Activated CD4-positive, alpha-beta memory T cell treated with anti-CD3 and anti-CD28 coated beads for 36 hours (primary cell): Measurements from ENCODE around the gene JMJD4. TPM values are rescaled to one million over a fixed set of nuclear protein-coding genes. Genes with fewer than 3 reads are reported as not detected.
"Not testable (repeated sequence)": the region's sequence is repeated elsewhere in the genome, so short reads cannot be mapped to it uniquely, and the experiment has no call there.

Experiments used
- CTCF ChIA-PET: fragments of 350-600 bp; sonication (Branson Sonifier 250); formaldehyde crosslinking; loops from one replicate; lab custom pipeline; 2021; ENCODE audit warnings: antibody characterized with exemption, inconsistent platforms; lab: Charles Lee
- POLR2A ChIA-PET: fragments of 350-600 bp; sonication (Branson Sonifier 250); formaldehyde crosslinking; loops from one replicate; lab custom pipeline; 2021; ENCODE audit warnings: antibody characterized with exemption; lab: Charles Lee
- DNase-seq: peaks from one replicate; pipeline ENCODE4 v3.0.0-alpha.2; 2020
- H3K27ac Mint-ChIP-seq: one replicate; pipeline ENCODE4 v1.8.0; 2021; ENCODE audit warnings: mixed read lengths
- H3K27me3 Mint-ChIP-seq: one replicate; pipeline ENCODE4 v1.8.0; 2021; ENCODE audit warnings: mixed read lengths
- H3K36me3 Mint-ChIP-seq: one replicate; pipeline ENCODE4 v1.8.0; 2021; ENCODE audit warnings: mixed read lengths
- H3K4me1 Mint-ChIP-seq: one replicate; pipeline ENCODE4 v1.8.0; 2021; ENCODE audit warnings: low read depth, mixed read lengths
- H3K4me3 Mint-ChIP-seq: one replicate; pipeline ENCODE4 v1.8.0; 2021; ENCODE audit warnings: mild to moderate bottlenecking, mixed read lengths
- H3K9me3 Mint-ChIP-seq: one replicate; pipeline ENCODE4 v1.8.0; 2021; ENCODE audit warnings: mixed read lengths
- intact Hi-C: fragments of 100-400 bp; cut with micrococcal nuclease; formaldehyde crosslinking; loops from one replicate; pipeline ENCODE4 v1.15.1; 2023
- total RNA-seq, 2 experiments: library from RNA; stranded (reverse); gene quantifications; one replicate each; pipeline ENCODE4 v1.2.3, GENCODE V29; 2021

Gene JMJD4
- total RNA-seq, 2 experiments from 2014 or later = 15.2 to 16.1 TPM

DNA sequence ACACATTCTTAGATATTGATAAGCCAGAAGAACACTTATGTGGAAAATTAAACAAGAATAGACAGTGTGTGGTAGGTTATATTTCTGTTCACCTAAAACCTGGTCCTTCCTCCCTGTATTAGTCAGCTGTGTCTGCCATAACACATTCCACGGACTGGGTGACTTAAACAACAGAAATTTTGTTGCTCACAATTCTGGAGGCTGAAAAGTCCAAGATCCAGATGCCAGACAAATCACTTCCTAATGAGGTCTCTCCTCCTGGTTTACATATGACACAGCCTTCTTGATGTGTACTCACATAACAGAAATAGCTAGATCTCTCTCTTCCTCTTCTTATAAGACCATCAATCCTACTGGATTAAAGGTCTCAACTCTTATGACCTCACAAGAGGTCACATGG is 25.7 kb downstream of the JMJD4 start:
- H3K9me3 Mint-ChIP-seq = peaks cover 25% of the 10 kb centered on the region
- no peak for DNase-seq
- ChIA-PET CTCF (no interaction called here), POLR2A (no interaction called here)
- intact Hi-C loops = loop anchor here (5.0 kb wide), 1 partner anchor 147 kb away; the partner anchor contains the start of gene ZNF678
- H3K4me3 Mint-ChIP-seq = no peak overlapping the region
- no peak overlapping the region for H3K27ac Mint-ChIP-seq
- H3K27me3 Mint-ChIP-seq = no peaks in the 10 kb centered on the region
- peaks cover 11% of the 10 kb centered on the region for H3K4me1 Mint-ChIP-seq
- peaks cover 5% of the 10 kb centered on the region for H3K36me3 Mint-ChIP-seq

DNA sequence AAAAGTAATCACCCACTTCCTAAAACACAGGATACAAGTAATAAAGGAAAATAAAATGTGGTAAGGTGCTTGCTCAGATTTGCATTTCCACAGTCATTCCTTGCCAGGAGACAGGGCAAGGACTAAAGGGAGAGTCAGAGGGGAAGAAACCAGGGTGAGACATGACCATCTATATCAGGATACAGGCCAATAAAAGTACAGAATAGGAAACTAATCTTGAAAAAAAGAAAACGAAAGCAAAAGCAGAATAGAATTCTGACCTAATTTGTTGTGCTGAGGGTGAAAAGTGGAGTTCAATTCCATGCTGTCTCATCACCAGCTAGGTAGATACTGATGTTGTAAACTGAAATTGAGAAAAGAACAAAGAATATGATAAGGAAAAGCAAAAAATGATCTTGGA is 27.3 kb downstream of the JMJD4 start:
- intact Hi-C loops = loop anchor here (5.0 kb wide), 1 partner anchor 146 kb away; the partner anchor contains the start of gene ZNF678
- Mint-ChIP-seq H3K36me3 (peaks cover 5% of the 10 kb centered on the region), H3K9me3 (peaks cover 32% of the 10 kb centered on the region), H3K27me3 (no peaks in the 10 kb centered on the region), H3K4me3 (no peak overlapping the region), H3K27ac (no peak overlapping the region), H3K4me1 (peaks cover 11% of the 10 kb centered on the region)
- CTCF ChIA-PET = no interaction called here
- no peak for DNase-seq
- POLR2A ChIA-PET = no interaction called here

DNA sequence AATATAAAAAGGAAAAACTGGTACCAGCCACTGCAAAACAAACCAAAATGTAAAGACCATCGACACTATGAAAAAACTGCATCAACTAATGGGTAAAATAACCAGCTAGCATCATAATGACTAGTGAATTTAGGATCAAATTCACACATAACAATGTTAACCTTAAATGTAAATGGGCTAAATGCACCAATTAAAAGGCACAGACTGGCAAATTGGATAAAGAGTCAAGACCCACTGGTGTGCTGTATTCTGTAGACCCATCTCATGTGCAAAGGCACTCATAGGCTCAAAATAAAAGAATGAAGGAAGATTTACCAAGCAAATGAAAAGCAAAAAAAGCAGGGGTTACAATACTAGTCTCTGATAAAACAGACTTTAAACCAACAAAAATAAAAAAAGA is 33.5 kb downstream of the JMJD4 start:
- peaks cover 22% of the 10 kb centered on the region for H3K36me3 Mint-ChIP-seq
- H3K27ac Mint-ChIP-seq, intact Hi-C loops, POLR2A ChIA-PET, CTCF ChIA-PET, DNase-seq, H3K4me3 Mint-ChIP-seq, H3K4me1 Mint-ChIP-seq: not testable (repeated sequence)
- H3K27me3 Mint-ChIP-seq = peaks cover 10% of the 10 kb centered on the region
- H3K9me3 Mint-ChIP-seq = peaks cover 58% of the 10 kb centered on the region

DNA sequence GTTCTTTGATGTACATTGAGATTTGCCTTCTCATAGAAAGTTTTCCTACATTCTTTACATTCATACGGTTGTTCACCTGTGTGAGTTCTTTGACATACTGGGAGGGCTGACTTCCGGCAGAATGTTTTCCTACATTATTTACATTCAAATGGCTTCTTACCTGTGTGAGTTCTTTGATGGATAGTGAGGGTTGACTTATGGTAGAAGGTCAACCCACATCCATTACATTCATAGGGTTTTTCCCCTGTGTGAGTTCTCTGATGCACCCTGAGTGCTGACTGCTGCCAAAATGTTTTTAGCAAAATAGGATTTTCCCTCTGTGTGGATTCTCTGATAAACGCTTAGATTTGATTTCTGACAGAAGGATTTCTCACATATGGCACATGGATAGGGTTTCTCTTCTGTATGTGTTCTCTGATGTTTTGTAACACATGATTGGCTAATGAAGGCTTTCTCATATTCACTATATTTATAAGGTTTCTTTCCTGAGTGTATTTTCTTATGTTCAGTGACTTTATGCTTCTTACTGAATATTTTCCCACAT is 37.7 kb downstream of the JMJD4 start:
- no peak for DNase-seq
- ChIA-PET POLR2A (no interaction called here), CTCF (no interaction called here)
- peaks cover 26% of the 10 kb centered on the region for H3K36me3 Mint-ChIP-seq
- H3K9me3 Mint-ChIP-seq = peaks cover 60% of the 10 kb centered on the region
- no peaks in the 10 kb centered on the region for H3K4me1 Mint-ChIP-seq
- intact Hi-C loops = no loop called here
- no peak overlapping the region for H3K4me3 Mint-ChIP-seq
- H3K27ac Mint-ChIP-seq = no peak overlapping the region
- H3K27me3 Mint-ChIP-seq = peaks cover 10% of the 10 kb centered on the region

DNA sequence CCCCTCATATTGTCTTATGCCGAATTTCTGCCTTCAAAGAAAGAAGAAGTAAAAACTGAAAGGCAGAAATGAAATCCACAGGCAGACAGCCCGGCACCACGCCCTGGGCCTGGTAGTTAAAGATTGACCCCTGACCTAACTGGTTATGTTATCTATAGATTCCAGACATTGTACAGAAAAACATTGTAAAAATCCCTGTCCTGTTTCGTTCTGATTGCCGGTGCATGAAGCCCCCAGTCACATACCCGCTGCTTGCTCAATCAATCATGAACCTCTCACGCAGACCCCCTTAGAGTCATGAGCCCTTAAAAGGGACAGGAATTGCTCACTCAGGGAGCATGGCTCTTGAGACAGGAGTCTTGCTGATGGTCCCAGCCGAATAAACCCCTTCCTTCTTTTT is 49.3 kb downstream of the JMJD4 start:
- POLR2A ChIA-PET = no interaction called here
- no peak overlapping the region for H3K27ac Mint-ChIP-seq
- H3K9me3 Mint-ChIP-seq = peaks cover 72% of the 10 kb centered on the region
- CTCF ChIA-PET = no interaction called here
- no peak for DNase-seq
- H3K27me3 Mint-ChIP-seq = no peaks in the 10 kb centered on the region
- no peaks in the 10 kb centered on the region for H3K4me1 Mint-ChIP-seq
- intact Hi-C loops = no loop called here
- peaks cover 15% of the 10 kb centered on the region for H3K36me3 Mint-ChIP-seq
- H3K4me3 Mint-ChIP-seq = no peak overlapping the region

Other genes starting within 250 kb of the JMJD4 start
- gene ZNF678, start 171.7 kb downstream of the JMJD4 start, total RNA-seq = 1 to 10 TPM; 6.5 to 7.4 TPM
- gene SNAP47, start 133 bp upstream of the JMJD4 start, total RNA-seq = 10 to 100 TPM; 30.9 to 32.5 TPM
- not detected for gene PRSS38, start 80.4 kb upstream of the JMJD4 start, total RNA-seq
- gene WNT9A, start 212.6 kb upstream of the JMJD4 start, total RNA-seq = under 1 TPM; 0.07 to 0.12 TPM